Cardiac fibroblast (primary cell): ENCODE measurements around the gene PRPF40A.
A peak's percentile ranks its signal among the peaks of the same experiment; 100 is the strongest.

ENCODE experiments used
- DNase-seq, 2 donors: peaks; one replicate each; pipeline versions ENCODE4 v3.0.0 to v3.0.0-alpha.2; 2010; ENCODE audit warnings: low read depth in 2 of 2
- H3K4me3 ChIP-seq, 2 donors: replicated peaks in 1 of 2; 1 replicate in 1 of 2; 2 replicates in 1 of 2; pipeline ENCODE4 v1.5.1; 2011; ENCODE audit warnings: low read depth in 2 of 2, low read length in 2 of 2, mild to moderate bottlenecking in 2 of 2, moderate library complexity in 1 of 2
- TF ChIP-seq, protein P1 (sequence below): IDR thresholded peaks from one replicate; pipeline ENCODE4 v1.5.1; 2011; ENCODE audit warnings: low read depth, mild to moderate bottlenecking, low read length, inconsistent platforms

Gene PRPF40A

DNA sequence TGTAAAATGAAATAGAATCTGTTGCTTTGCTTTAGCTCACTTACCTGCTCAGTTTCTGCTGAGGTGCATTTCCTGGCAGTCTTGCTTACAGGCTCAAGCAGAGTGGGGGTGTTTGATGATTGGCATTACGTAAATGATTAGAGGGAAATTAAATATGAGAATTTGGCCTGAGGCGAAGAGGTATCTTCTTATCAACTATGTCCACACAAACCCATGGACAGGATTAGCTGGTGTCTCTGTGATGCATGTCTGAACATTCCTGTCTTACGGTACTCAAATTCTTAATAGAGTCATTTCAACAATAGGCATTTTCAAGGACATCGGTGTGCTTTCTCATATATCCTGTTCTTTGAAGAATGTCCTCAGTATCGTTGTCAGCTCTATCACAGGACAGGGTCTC, 102.1 kb downstream of the PRPF40A start:
- TF ChIP-seq, protein P1, sequence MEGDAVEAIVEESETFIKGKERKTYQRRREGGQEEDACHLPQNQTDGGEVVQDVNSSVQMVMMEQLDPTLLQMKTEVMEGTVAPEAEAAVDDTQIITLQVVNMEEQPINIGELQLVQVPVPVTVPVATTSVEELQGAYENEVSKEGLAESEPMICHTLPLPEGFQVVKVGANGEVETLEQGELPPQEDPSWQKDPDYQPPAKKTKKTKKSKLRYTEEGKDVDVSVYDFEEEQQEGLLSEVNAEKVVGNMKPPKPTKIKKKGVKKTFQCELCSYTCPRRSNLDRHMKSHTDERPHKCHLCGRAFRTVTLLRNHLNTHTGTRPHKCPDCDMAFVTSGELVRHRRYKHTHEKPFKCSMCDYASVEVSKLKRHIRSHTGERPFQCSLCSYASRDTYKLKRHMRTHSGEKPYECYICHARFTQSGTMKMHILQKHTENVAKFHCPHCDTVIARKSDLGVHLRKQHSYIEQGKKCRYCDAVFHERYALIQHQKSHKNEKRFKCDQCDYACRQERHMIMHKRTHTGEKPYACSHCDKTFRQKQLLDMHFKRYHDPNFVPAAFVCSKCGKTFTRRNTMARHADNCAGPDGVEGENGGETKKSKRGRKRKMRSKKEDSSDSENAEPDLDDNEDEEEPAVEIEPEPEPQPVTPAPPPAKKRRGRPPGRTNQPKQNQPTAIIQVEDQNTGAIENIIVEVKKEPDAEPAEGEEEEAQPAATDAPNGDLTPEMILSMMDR, result no peak
- no peak for DNase-seq
- no peak overlapping the region for H3K4me3 ChIP-seq

DNA sequence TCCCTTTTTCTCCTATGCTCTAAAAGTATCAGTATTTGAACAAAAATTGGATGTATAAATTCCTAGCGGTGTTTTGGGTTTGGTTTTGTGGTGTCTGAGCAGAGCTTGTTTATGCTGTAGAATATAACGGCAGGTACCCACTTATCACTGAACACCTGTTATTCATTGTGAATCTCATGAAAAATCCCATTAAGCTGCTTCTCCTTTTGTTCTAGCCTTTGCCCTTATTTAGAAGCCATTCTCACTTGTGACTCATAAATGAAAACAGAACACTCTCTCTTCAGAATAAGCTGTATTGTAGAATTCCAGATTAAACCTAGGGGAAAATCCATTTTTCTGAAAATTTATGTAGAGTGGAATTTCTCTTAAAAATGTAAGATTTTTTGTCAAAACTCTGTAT, 104.0 kb downstream of the PRPF40A start:
- TF ChIP-seq, protein P1, result no peak
- H3K4me3 ChIP-seq, result no peak overlapping the region
- peak in 1 of 2 donors; percentile 35 for DNase-seq

DNA sequence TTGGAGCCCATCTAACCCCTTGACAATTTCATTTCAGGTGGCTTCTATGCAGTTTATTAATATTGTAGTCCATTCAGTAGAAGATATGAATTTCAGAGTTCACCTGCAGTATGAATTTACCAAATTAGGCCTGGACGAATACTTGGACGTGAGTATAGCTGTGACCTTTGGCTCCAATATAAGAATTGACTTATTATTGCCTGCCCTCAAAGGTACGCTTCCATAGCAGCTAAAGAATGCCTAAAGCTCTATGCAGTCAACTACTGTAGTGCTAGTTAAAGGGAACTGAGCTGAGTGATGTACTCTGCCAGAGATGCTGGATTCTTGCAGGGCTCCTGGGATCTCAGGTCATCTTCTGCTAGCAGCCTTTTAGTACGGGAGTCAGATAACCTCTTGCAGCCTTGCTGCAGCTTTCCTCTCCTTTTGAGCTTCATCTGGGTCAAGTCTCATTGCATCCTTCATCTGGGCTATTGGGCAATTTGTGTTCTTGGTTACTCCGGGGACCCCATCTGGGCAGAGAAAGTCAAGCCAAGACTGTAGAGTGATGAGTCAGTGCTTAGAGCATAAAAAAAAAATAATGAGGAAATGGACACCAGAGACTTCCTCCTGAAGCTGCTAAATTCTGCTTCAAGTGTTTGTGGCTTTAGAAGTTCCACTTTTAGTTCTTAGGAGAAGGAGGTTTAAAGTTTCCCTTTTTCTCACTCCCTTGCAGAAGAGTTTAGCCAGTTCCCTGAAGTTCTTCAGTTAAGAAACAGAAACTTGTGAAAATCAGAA, 105.6 kb downstream of the PRPF40A start:
- no peak overlapping the region for H3K4me3 ChIP-seq
- TF ChIP-seq, protein P1, result no peak
- DNase-seq, result peak; percentile 89 to 91

DNA sequence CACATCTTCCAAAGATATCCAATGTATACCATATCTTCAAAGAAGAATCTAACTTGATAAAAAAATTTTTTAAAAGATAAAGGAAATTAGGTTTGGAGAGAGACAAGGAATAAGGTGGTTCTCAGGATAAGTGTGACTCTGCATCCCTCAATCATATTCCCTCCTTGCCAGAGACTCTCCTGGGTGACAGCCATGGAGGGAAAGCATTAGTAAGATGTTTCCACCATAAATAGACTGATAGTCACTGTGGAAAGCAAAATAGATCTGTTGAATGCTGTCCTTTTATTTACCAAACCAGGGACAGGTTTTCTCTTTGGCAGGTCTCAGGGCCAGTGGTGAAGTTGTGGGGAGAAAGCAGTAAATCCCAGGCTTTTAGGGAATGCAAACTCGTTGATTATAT, 107.6 kb downstream of the PRPF40A start:
- TF ChIP-seq, protein P1, result no peak

DNA sequence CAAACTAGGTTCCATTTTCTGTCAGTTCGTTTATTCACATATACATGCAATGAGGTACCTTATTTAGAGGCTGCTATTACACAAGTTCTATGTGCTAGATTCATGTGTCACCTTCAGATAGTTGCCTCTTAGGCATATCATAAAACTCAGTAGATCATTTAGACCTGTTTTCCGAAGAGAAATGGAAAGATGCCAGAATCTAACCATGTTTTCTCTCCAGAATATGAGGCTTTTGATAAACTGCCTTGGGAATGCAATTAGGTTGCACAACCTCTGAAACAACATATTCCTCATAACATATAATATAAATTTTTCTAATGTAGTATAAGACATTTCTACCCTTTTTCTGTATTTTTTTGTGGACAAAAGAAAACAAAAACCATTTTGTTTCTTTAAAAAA, 108.1 kb downstream of the PRPF40A start:
- H3K4me3 ChIP-seq, result no peak overlapping the region
- TF ChIP-seq, protein P1, result no peak

More for the DNA sequence above, 107.6 kb downstream of the PRPF40A start:
- no peak overlapping the region for H3K4me3 ChIP-seq
- DNase-seq, result no peak

DNA sequence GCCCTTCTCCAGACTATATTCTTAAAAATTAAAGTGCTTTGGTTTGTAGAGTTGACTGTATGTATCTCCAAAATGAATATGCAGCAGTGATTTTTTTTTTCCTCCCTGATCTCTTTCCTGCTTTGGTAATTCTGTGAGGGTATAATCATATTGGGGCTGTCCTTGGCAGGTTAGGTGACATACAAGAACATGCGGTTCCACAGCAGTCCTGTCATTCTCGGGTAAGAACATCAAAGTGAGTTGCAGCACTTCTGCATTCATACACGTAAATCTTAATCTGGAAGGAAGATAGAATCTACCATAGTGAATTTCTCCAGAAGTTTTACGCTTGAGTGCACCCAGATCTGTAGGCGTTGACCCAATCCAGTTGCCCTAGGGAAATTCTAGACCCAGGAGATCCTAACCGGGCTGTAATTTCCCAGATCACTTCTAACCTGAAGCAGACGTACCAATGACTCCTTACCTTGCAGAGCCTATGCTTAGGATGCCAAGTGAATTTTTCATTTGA, 109.4 kb downstream of the PRPF40A start:
- no peak for DNase-seq
- H3K4me3 ChIP-seq, result no peak overlapping the region
- TF ChIP-seq, protein P1, result no peak

More for the DNA sequence above, 108.1 kb downstream of the PRPF40A start:
- peak in 1 of 2 donors; percentile 55 for DNase-seq
